Ramos (cell line): ENCODE measurements around the gene ALPI.
"Not testable (repeated sequence)": the region's sequence is repeated elsewhere in the genome, so short reads cannot be mapped to it uniquely, and the experiment has no call there.

Source experiments
- in situ Hi-C: fragments of 300-500 bp; cut with MboI; formaldehyde crosslinking; loops from one replicate; pipeline ENCODE4 v1.14.3; 2022; ENCODE audit warnings: low sequenced_read_pairs; ENCODE audit not compliant: unreplicated experiment

ALPI gene

GRCh38 chr2:232420463-232421188, 35.3 kb upstream of the ALPI start:
- in situ Hi-C loops = no loop called here

GRCh38 chr2:232421189-232421785, 34.7 kb upstream of the ALPI start:
- in situ Hi-C loops = no loop called here

- in situ Hi-C loops = no loop called here
Observed at GRCh38 chr2:232422051-232422450, 33.9 kb upstream of the ALPI start.

GRCh38 chr2:232422996-232423395, 33.0 kb upstream of the ALPI start:
- in situ Hi-C loops = not testable (repeated sequence)

GRCh38 chr2:232423407-232423806, 32.5 kb upstream of the ALPI start:
- in situ Hi-C loops = not testable (repeated sequence)

- in situ Hi-C loops = loop anchor here (10.0 kb wide), 2 partner anchors 87 to 527 kb away; no protein-coding TSS in a partner anchor
Observed at GRCh38 chr2:232431705-232432590, 24.0 kb upstream of the ALPI start.

- in situ Hi-C loops = loop anchor here (10.0 kb wide), 2 partner anchors 88 to 528 kb away; no protein-coding TSS in a partner anchor
Observed at GRCh38 chr2:232432598-232433184, 23.3 kb upstream of the ALPI start.

- in situ Hi-C loops = loop anchor here (10.0 kb wide), 2 partner anchors 89 to 529 kb away; no protein-coding TSS in a partner anchor
Observed at GRCh38 chr2:232433622-232434021, 22.3 kb upstream of the ALPI start.

GRCh38 chr2:232434091-232434490, 21.9 kb upstream of the ALPI start:
- in situ Hi-C loops = loop anchor here (10.0 kb wide), 2 partner anchors 89 to 529 kb away; no protein-coding TSS in a partner anchor

- in situ Hi-C loops = loop anchor here (10.0 kb wide), 2 partner anchors 90 to 530 kb away; no protein-coding TSS in a partner anchor
Observed at GRCh38 chr2:232434563-232435374, 21.2 kb upstream of the ALPI start.

- in situ Hi-C loops = loop anchor here (10.0 kb wide), 2 partner anchors 91 to 531 kb away; no protein-coding TSS in a partner anchor
Observed at GRCh38 chr2:232435375-232435648, 20.6 kb upstream of the ALPI start.

- in situ Hi-C loops = loop anchor here (10.0 kb wide), 2 partner anchors 91 to 531 kb away; no protein-coding TSS in a partner anchor
Observed at GRCh38 chr2:232435805-232436204, 20.1 kb upstream of the ALPI start.

GRCh38 chr2:232436381-232437194, 19.4 kb upstream of the ALPI start:
- in situ Hi-C loops = loop anchor here (10.0 kb wide), 2 partner anchors 92 to 532 kb away; no protein-coding TSS in a partner anchor

- in situ Hi-C loops = loop anchor here (10.0 kb wide), 2 partner anchors 92 to 532 kb away; no protein-coding TSS in a partner anchor
Observed at GRCh38 chr2:232437195-232437571, 18.8 kb upstream of the ALPI start.

GRCh38 chr2:232438091-232438490, 17.9 kb upstream of the ALPI start:
- in situ Hi-C loops = loop anchor here (10.0 kb wide), 2 partner anchors 93 to 533 kb away; no protein-coding TSS in a partner anchor

GRCh38 chr2:232438951-232439757, 16.8 kb upstream of the ALPI start:
- in situ Hi-C loops = loop anchor here (10.0 kb wide), 2 partner anchors 94 to 534 kb away; no protein-coding TSS in a partner anchor

GRCh38 chr2:232439758-232440135, 16.2 kb upstream of the ALPI start:
- in situ Hi-C loops = loop anchor here (5.0 to 10.0 kb wide), 3 partner anchors 88 to 535 kb away; partner anchors contain the start of gene CHRND
